Muscle of leg (tissue), 16 donors: ENCODE data around the gene ZZZ3. TPM values are rescaled to one million over a fixed set of nuclear protein-coding genes. Genes with fewer than 3 reads are reported as not detected.
"Not testable (repeated sequence)": the region's sequence is repeated elsewhere in the genome, so short reads cannot be mapped to it uniquely, and the experiment has no call there.

Experiments used
- DNase-seq: peaks from one replicate; pipeline ENCODE4 v3.0.0; 2013
- H3K27ac ChIP-seq: one replicate; pipeline ENCODE4 v1.5.1; 2013; ENCODE audit warnings: mild to moderate bottlenecking, low read length, control low read depth
- H3K27me3 ChIP-seq: one replicate; pipeline ENCODE4 v1.6.1; 2013; ENCODE audit warnings: low read length; ENCODE audit not compliant: control insufficient read depth, insufficient read depth
- H3K36me3 ChIP-seq: one replicate; pipeline ENCODE4 v1.6.1; 2013; ENCODE audit warnings: low read length; ENCODE audit not compliant: control insufficient read depth, insufficient read depth
- H3K4me1 ChIP-seq: one replicate; pipeline ENCODE4 v1.6.1; 2013; ENCODE audit warnings: low read length; ENCODE audit not compliant: control insufficient read depth, insufficient read depth
- H3K4me3 ChIP-seq: one replicate; pipeline ENCODE4 v1.5.1; 2013; ENCODE audit warnings: low read length, control low read depth
- H3K9me3 ChIP-seq: replicated peaks from 2 replicates; pipeline ENCODE4 v1.6.1; 2013; ENCODE audit warnings: low read depth, low read length; ENCODE audit not compliant: control insufficient read depth
- WGBS: methylation state at CpG from one replicate; pipeline ENCODE4 v1.1.5; 2013; ENCODE audit warnings: missing lambda C conversion rate; ENCODE audit not compliant: insufficient coverage; 5-methylcytosine and 5-hydroxymethylcytosine counted together
- long read RNA-seq, 11 donors: transcript quantifications; one replicate each; lab custom pipeline, GENCODE V29; 2026
- polyA plus RNA-seq, 8 donors: library from polyadenylated mRNA; unstranded; fragments of 120-200 nt; gene quantifications; one replicate each; pipeline versions ENCODE4 v1.2.1 to v1.2.3, GENCODE V29; 2013; ENCODE audit warnings: inconsistent platforms in 1 of 8, low replicate concordance in 1 of 8; ENCODE audit not compliant: insufficient read length in 8 of 8, insufficient read depth in 1 of 8
- total RNA-seq: library from RNA; stranded (reverse); fragments of 120-200 nt; gene quantifications from one replicate; pipeline ENCODE4 v1.2.4, GENCODE V29; 2013

ZZZ3 gene
- total RNA-seq = 56.8 TPM
- polyA plus RNA-seq = 10 to 100 TPM; 23.5 to 35.3 (median 30.6) TPM
- long read RNA-seq, donor 1 = 0 reads
- long read RNA-seq, donor 2 = 0 reads
- long read RNA-seq, donor 3, partial matches to known transcripts = 0 of 2 reads
- long read RNA-seq, donor 3, other reads (novel, unspliced or antisense) = 0 of 2 reads
- long read RNA-seq, donor 4, partial matches to known transcripts = 0 of 3 reads
- long read RNA-seq, donor 4, other reads (novel, unspliced or antisense) = 0 of 3 reads
- long read RNA-seq, donor 5, full-length matches to known transcripts = 4 of 17 reads
- long read RNA-seq, donor 5, partial matches to known transcripts = 13 of 17 reads
- long read RNA-seq, donor 5, other reads (novel, unspliced or antisense) = 0 of 17 reads
- long read RNA-seq, donor 6, full-length matches to known transcripts = 2 of 2 reads
- long read RNA-seq, donor 6, partial matches to known transcripts = 0 of 2 reads
- long read RNA-seq, donor 6, other reads (novel, unspliced or antisense) = 0 of 2 reads
- long read RNA-seq, donor 7, full-length matches to known transcripts = 2 of 2 reads
- long read RNA-seq, donor 7, partial matches to known transcripts = 0 of 2 reads
- long read RNA-seq, donor 7, other reads (novel, unspliced or antisense) = 0 of 2 reads
- long read RNA-seq, donor 8 = 0 reads
- long read RNA-seq, donor 9, transcript AC118549.1-209 (5 exons, 587 nt) = major isoform, 5 of 5 reads
- long read RNA-seq, donor 9, partial matches to known transcripts = 0 of 5 reads
- long read RNA-seq, donor 9, other reads (novel, unspliced or antisense) = 0 of 5 reads
- long read RNA-seq, donor 10, partial matches to known transcripts = 0 of 6 reads
- long read RNA-seq, donor 10, other reads (novel, unspliced or antisense) = 0 of 6 reads
- long read RNA-seq, donor 11, full-length matches to known transcripts = 3 of 3 reads
- long read RNA-seq, donor 11, partial matches to known transcripts = 0 of 3 reads
- long read RNA-seq, donor 11, other reads (novel, unspliced or antisense) = 0 of 3 reads

DNA sequence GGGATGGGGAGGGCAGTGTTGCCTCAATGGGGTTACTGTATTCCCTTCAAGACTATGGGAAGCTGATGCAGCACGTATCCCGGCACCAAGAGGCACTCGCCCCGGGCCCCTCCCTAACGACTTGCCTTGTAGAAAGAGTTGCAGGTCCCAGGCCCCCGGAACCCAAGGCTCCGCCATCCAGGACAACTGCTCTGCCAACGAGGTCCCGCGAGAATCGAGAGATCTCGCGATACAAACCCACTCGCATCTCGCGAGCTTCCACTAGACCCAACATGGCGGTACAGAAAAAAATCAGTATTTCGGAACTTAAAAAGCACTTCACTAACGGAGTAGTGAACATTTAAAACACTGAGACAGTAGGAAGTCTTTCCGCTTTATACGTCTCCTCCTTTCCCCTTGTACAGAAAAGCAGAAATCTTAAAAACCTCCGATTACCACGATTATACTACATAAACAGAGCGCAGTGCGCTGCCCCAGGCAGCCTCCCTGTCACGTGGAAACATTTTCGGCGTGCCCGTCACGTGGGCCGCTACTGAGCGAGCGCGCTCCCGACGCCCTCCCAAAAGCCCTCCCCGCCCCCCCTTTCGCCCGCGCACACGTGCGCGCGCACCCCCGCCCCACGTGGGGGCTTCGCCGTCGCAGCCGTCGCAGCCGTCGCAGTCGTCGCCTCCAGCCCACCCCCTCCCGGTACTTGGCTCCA, at the start of gene ZZZ3:
ZZZ3 (minus strand) TSS at position 199 of the 700 bp plus-strand sequence. CDS start 49,304 bp downstream, outside the sequence.
- no peaks in the 10 kb centered on the region for H3K36me3 ChIP-seq
- peak within 1 kb of the TSS; percentile 63 for H3K4me3 ChIP-seq
- H3K27ac ChIP-seq = peak within 1 kb of the TSS; percentile 99
- H3K27me3 ChIP-seq = no peaks in the 10 kb centered on the region
- DNase-seq = peak; percentile 97
- WGBS = 0% methylated on average over 19 of the region's 56 CpGs
- peaks cover 11% of the 10 kb centered on the region for H3K4me1 ChIP-seq
- no peaks in the 10 kb centered on the region for H3K9me3 ChIP-seq

DNA sequence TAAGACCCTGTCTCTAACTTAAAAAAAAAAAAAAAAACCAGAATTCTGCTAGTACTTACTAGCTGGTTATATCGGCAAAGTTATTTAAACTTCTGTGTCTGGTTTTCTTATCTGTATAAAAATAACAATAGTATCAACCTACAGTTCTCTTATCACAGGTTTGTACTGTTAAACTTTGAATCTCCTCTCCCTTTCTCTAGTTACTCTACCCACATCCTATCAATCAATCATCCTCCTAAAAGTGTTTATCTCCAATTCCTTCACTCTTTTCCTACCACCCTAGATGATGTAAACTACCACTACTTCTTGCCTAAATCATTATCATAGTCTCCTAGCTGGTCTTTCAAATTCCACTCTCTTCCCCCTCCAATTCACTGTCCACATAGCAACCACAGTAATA, 49.6 kb upstream of the ZZZ3 start:
- no CpG with 5 or more reads among the region's 1 CpG for WGBS
- peaks cover 10% of the 10 kb centered on the region for H3K36me3 ChIP-seq
- no peak for DNase-seq
- no peaks in the 10 kb centered on the region for H3K9me3 ChIP-seq
- no peak overlapping the region for H3K27ac ChIP-seq
- no peak overlapping the region for H3K4me3 ChIP-seq
- no peaks in the 10 kb centered on the region for H3K27me3 ChIP-seq
- H3K4me1 ChIP-seq = no peaks in the 10 kb centered on the region

DNA sequence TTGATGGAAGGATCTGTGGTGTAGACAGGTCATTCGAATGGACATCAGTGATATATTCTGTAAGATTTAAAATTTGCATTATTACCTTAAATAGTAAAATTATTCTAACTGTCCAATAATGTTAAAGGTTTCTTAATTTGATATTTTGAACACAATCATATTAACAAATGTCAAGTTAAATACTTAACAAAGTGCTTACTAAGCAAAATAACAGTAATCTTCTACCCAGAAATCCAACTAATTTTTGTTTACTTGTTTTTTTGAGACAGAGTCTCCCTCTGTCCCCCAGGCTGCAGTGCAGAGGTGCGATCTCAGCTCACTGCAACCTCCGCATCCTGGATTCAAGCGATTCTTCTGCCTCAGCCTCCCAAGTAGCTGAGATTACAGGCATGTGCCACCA, 43.2 kb upstream of the ZZZ3 start:
- no peak for DNase-seq
- Histone ChIP-seq H3K36me3 (peaks cover 22% of the 10 kb centered on the region), H3K4me1 (no peaks in the 10 kb centered on the region), H3K9me3 (no peaks in the 10 kb centered on the region), H3K27me3 (no peaks in the 10 kb centered on the region), H3K27ac (no peak overlapping the region), H3K4me3 (no peak overlapping the region)
- WGBS = no CpG with 5 or more reads among the region's 4 CpGs

DNA sequence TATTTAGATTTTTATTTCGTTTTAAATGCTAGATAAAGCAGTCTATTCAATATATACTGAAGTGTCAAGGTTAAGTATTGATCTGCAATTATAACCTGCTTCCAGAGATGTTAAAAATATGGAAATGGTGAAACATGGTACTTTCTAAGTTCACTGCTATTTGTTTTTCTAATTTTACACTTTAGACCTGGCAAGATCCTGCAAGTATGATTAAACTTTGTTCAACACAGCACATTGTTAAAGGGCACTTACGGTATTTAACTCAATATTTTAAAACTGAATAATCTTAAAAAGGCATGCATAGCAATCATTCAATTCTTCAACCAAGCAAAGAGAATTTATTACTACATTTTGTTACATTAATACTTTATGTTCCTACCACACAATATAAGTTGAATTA, 35.7 kb upstream of the ZZZ3 start:
- DNase-seq = no peak
- H3K4me3 ChIP-seq = no peak overlapping the region
- H3K9me3 ChIP-seq = no peaks in the 10 kb centered on the region
- H3K4me1 ChIP-seq = no peaks in the 10 kb centered on the region
- H3K27me3 ChIP-seq = no peaks in the 10 kb centered on the region
- H3K36me3 ChIP-seq = peaks cover 26% of the 10 kb centered on the region
- WGBS = no CpG with 5 or more reads among the region's 2 CpGs
- no peak overlapping the region for H3K27ac ChIP-seq

DNA sequence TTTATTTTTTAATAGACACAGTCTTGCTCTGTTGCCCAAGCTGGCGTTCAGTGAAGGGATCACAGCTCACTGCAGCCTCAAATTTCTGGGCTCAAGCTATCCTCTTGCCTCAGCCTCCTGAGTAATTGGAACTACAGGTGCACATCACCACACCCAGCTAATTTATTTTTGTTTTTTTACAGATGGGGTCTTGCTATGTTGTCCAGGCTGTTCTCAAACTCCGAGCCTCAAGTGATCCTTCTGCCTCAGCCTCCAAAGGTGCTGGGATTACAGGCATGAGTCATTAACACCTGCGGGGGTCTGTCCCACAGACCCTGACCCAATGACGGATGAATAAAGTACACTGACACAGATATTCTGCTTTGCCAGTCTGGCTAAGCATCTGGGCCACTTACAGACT, 33.6 kb upstream of the ZZZ3 start:
- Histone ChIP-seq H3K9me3 (no peaks in the 10 kb centered on the region), H3K4me1 (no peaks in the 10 kb centered on the region), H3K36me3 (peaks cover 23% of the 10 kb centered on the region), H3K27me3 (no peaks in the 10 kb centered on the region), H3K4me3 (no peak overlapping the region), H3K27ac (no peak overlapping the region)
- no peak for DNase-seq
- 100% methylated on average over 3 of the region's 4 CpGs for whole genome bisulfite sequencing

DNA sequence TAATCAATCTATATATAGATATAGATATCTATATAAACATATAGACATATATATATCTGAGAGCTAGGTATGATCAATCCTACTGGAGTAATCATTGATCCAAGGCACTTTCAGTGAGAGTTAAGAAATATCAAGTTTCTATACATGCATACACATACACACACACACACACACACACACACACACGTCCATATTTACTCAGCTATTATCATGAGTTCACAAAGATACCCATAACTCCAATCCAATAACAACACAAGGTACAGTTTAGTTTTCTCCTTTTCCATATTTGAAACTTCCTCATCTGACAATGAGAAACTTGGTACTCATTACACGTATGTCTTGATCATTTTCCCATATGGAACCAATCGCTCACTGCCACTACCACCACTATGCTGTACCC, 27.3 kb upstream of the ZZZ3 start:
- no peak for DNase-seq
- H3K27me3 ChIP-seq = no peaks in the 10 kb centered on the region
- H3K4me1 ChIP-seq = no peaks in the 10 kb centered on the region
- H3K27ac ChIP-seq = no peak overlapping the region
- H3K4me3 ChIP-seq = no peak overlapping the region
- H3K36me3 ChIP-seq = peaks cover 23% of the 10 kb centered on the region
- 75% methylated on average over 3 of the region's 3 CpGs for whole genome bisulfite sequencing
- H3K9me3 ChIP-seq = no peaks in the 10 kb centered on the region

DNA sequence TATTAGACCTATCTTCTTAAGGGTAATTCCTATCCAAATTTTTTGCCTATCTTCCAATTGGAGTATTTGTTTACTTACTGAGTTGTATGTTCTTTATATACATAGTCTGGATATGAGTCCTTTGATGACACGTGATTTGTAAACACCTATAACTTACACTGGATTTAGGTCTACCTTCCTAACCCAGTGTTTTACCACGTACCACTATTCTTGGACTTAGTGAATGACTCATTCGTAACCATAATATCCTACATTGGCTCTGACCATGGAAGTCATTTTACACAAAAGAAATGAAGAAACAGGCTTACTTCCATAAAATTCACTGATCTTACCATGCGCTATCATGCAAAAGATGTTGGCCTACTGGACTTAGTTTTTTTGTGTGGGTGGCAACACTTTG, 23.9 kb upstream of the ZZZ3 start:
- no peak for DNase-seq
- H3K36me3 ChIP-seq = peaks cover 15% of the 10 kb centered on the region
- H3K4me1 ChIP-seq = no peaks in the 10 kb centered on the region
- no peaks in the 10 kb centered on the region for H3K9me3 ChIP-seq
- H3K27me3 ChIP-seq = no peaks in the 10 kb centered on the region
- no CpG with 5 or more reads among the region's 4 CpGs for WGBS
- no peak overlapping the region for H3K27ac ChIP-seq
- no peak overlapping the region for H3K4me3 ChIP-seq

DNA sequence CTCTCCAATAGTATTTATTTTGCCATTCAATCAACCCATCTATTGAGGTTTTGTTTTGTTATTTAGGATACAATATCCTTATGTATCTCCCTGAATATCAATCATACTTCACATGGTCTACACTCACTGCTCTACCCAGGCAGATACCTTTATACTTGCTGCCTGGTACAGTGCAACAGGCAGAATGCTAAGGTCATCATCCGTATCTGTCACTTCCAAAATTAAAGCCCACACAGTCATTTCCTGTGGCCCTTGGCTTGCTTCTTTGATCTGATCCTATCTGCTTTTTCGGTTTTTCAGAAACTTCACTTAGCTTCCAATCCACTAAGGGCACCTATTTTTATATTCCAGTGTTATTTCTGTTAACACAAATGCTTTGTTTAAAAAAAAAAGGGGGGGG, 22.3 kb upstream of the ZZZ3 start:
- no CpG with 5 or more reads among the region's 2 CpGs for WGBS
- no peak for DNase-seq

DNA sequence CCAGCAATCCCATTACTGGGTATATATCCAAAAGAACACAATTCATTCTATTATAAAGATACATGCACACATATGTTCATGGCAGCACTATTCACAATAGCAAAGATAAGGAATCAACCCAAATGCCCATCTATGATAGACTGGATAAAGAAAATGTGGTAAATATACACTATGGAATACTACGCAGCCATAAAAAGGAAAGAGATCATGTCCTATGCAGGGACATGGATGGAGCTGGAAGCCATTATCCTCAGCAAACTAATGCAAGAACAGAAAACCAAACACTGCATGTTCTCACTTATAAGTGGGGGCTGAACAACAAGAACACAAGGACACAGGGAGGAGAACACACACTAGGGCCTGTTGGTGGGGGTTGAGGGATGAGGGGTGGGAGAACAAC, 17.2 kb upstream of the ZZZ3 start:
- not testable (repeated sequence) for H3K4me1 ChIP-seq, H3K4me3 ChIP-seq, DNase-seq, H3K27me3 ChIP-seq, H3K27ac ChIP-seq, H3K9me3 ChIP-seq
- H3K36me3 ChIP-seq = peaks cover 19% of the 10 kb centered on the region
- WGBS = no CpG with 5 or more reads among the region's 1 CpG

More for the DNA sequence above, 22.3 kb upstream of the ZZZ3 start:
- H3K9me3 ChIP-seq = no peaks in the 10 kb centered on the region
- H3K27ac ChIP-seq = no peak overlapping the region
- H3K27me3 ChIP-seq = no peaks in the 10 kb centered on the region
- H3K4me3 ChIP-seq = no peak overlapping the region
- peaks cover 19% of the 10 kb centered on the region for H3K36me3 ChIP-seq
- no peaks in the 10 kb centered on the region for H3K4me1 ChIP-seq
